GM12878 (cell line): Measurements from ENCODE around the gene DDR2. TPM values are rescaled to one million over a fixed set of nuclear protein-coding genes. Genes with fewer than 3 reads are reported as not detected.

Experiments used
- ATAC-seq: fragments of 200-7000 bp; cut with Tn5 transposase; 3 replicates; pipeline ENCODE4 v1.9.1; 2020; ENCODE audit warnings: mild to moderate bottlenecking, moderate library complexity
- BruUV-seq: library from RNA; stranded (reverse); fragments of 400-500 nt; replicated peaks from 2 replicates; lab custom pipeline; 2021; lab: Mats Ljungman, UMichigan
- CTCF ChIA-PET: fragments of 300-600 bp; sonication (Branson Sonifier 250); formaldehyde crosslinking; extraction: SDS; loops from one replicate; lab custom pipeline; 2021; ENCODE audit warnings: inconsistent platforms; lab: Yijun Ruan, JAX
- POLR2A ChIA-PET: fragments of 350-600 bp; formaldehyde crosslinking; extraction: SDS; loops from one replicate; lab custom pipeline; 2021; ENCODE audit warnings: inconsistent platforms; lab: Charles Lee
- RAD21 ChIA-PET: fragments of 300-600 bp; sonication (Branson Sonifier 250); formaldehyde crosslinking; loops from one replicate; lab custom pipeline; 2023; ENCODE audit warnings: antibody characterized with exemption; ENCODE audit not compliant: unreplicated experiment; lab: Charles Lee
- SMC1A ChIA-PET: fragments of 300-600 bp; sonication (Branson Sonifier 250); formaldehyde crosslinking; loops from one replicate; lab custom pipeline; 2023; ENCODE audit not compliant: unreplicated experiment, uncharacterized antibody; lab: Charles Lee
- DNase-seq: peaks from one replicate; pipeline ENCODE4 v3.0.0-alpha.2; 2011; ENCODE audit warnings: low read depth, low spot score
- FAIRE-seq: peaks from 3 replicates; lab custom pipeline; 2011; peaks lifted over from hg19 to GRCh38; lab: Jason Lieb, UNC
- H2AFZ ChIP-seq: 2 replicates; pipeline ENCODE4 v1.6.0; 2011; ENCODE audit warnings: low read depth, low read length, control low read depth; ENCODE audit not compliant: control insufficient read depth
- H3K27ac ChIP-seq: 2 replicates; pipeline ENCODE4 v1.5.1; 2011; ENCODE audit warnings: control low read depth; ENCODE audit not compliant: control insufficient read depth, insufficient read depth
- H3K27me3 ChIP-seq, 2 experiments: replicated peaks in 1 of 2; 2 replicates each; pipeline versions ENCODE4 v1.6.0 to v1.6.1; 2011; ENCODE audit warnings: low read length in 1 of 2; ENCODE audit not compliant: control insufficient read depth in 2 of 2, insufficient read depth in 2 of 2
- H3K36me3 ChIP-seq, 2 experiments: 2 replicates each; pipeline ENCODE4 v1.5.1; 2011; ENCODE audit warnings: low read length in 1 of 2; ENCODE audit not compliant: control insufficient read depth in 2 of 2, insufficient read depth in 2 of 2
- H3K4me1 ChIP-seq: 2 replicates; pipeline ENCODE4 v1.6.1; 2011; ENCODE audit warnings: mild to moderate bottlenecking, low read length, moderate library complexity, mixed read lengths; ENCODE audit not compliant: control insufficient read depth, insufficient read depth
- H3K4me2 ChIP-seq: 2 replicates; pipeline ENCODE4 v1.6.0; 2011; ENCODE audit warnings: control low read depth; ENCODE audit not compliant: control insufficient read depth, insufficient read depth
- H3K4me3 ChIP-seq: fragments of 200-600 bp; sonication (generic); 2 replicates; pipeline ENCODE4 v1.5.1; 2016
- H3K79me2 ChIP-seq: 2 replicates; pipeline ENCODE4 v1.6.0; 2011; ENCODE audit warnings: low read length; ENCODE audit not compliant: control insufficient read depth, insufficient read depth
- H3K9ac ChIP-seq: 2 replicates; pipeline ENCODE4 v1.8.0; 2011; ENCODE audit warnings: low read length, control low read depth, mixed read lengths; ENCODE audit not compliant: control insufficient read depth, insufficient read depth
- H3K9me3 ChIP-seq: replicated peaks from 3 replicates; pipeline ENCODE4 v1.5.1; 2011; ENCODE audit warnings: mild to moderate bottlenecking, low read length; ENCODE audit not compliant: control insufficient read depth, insufficient read depth
- H4K20me1 ChIP-seq: 2 replicates; pipeline ENCODE4 v1.6.0; 2011; ENCODE audit not compliant: control insufficient read depth, insufficient read depth
- BACH1 ChIP-seq: fragments of 450-650 bp; IDR thresholded peaks from 2 replicates; pipeline ENCODE4 v1.6.1; 2017; ENCODE audit warnings: mild to moderate bottlenecking, borderline replicate concordance
- BMI1 ChIP-seq: fragments of 450-650 bp; IDR thresholded peaks from 2 replicates; pipeline ENCODE4 v1.6.1; 2016; ENCODE audit warnings: mild to moderate bottlenecking, moderate library complexity, borderline replicate concordance
- FOXM1 ChIP-seq: IDR thresholded peaks from 2 replicates; pipeline ENCODE4 v1.6.1; 2012; ENCODE audit warnings: low read depth, mild to moderate bottlenecking, inconsistent platforms, low read length, moderate library complexity
- HCFC1 ChIP-seq: fragments of 150-350 bp; IDR thresholded peaks from 2 replicates; pipeline ENCODE4 v1.6.1; 2014; ENCODE audit warnings: low read length
- HDAC6 ChIP-seq: fragments of 200-600 bp; sonication (generic); IDR thresholded peaks from one replicate; pipeline ENCODE4 v1.8.0; 2017; ENCODE audit warnings: antibody characterized with exemption; ENCODE audit not compliant: unreplicated experiment
- HSF1 ChIP-seq: fragments of 150-350 bp; IDR thresholded peaks from 2 replicates; pipeline ENCODE4 v1.6.1; 2014; ENCODE audit warnings: mild to moderate bottlenecking, low read depth, low read length
- IRF4 ChIP-seq: IDR thresholded peaks from 2 replicates; pipeline ENCODE4 v1.6.1; 2011; ENCODE audit warnings: low read depth, low read length
- MYC ChIP-seq: IDR thresholded peaks from 2 replicates; pipeline ENCODE4 v1.6.1; 2011; ENCODE audit warnings: mild to moderate bottlenecking, low read length, moderate library complexity, inconsistent platforms; ENCODE audit not compliant: insufficient read depth, insufficient replicate concordance, insufficient read length, severe bottlenecking
- PAX8 ChIP-seq: fragments of 450-650 bp; IDR thresholded peaks from 2 replicates; pipeline ENCODE4 v1.6.1; 2017; ENCODE audit warnings: mild to moderate bottlenecking, moderate library complexity
- PML ChIP-seq: IDR thresholded peaks from 2 replicates; pipeline ENCODE4 v1.6.1; 2012; ENCODE audit warnings: low read length, inconsistent platforms
- TAF1 ChIP-seq: IDR thresholded peaks from 2 replicates; pipeline ENCODE4 v1.6.1; 2011; ENCODE audit warnings: mild to moderate bottlenecking, low read depth, low read length, borderline replicate concordance
- YBX1 ChIP-seq: fragments of 450-650 bp; IDR thresholded peaks from 2 replicates; pipeline ENCODE4 v1.6.1; 2016; ENCODE audit warnings: antibody characterized with exemption
- ZNF274 ChIP-seq: IDR thresholded peaks from one replicate; pipeline ENCODE4 v1.8.0; 2011; ENCODE audit not compliant: insufficient read length, insufficient read depth
- WGBS: methylation state at CpG from one replicate; pipeline ENCODE4 v1.1.6; 2016; ENCODE audit warnings: low lambda C conversion rate; ENCODE audit not compliant: insufficient replicate concordance, insufficient coverage; ENCODE audit errors: missing lambda C conversion rate; 5-methylcytosine and 5-hydroxymethylcytosine counted together
- in situ Hi-C: fragments of 300-500 bp; cut with MboI; formaldehyde crosslinking; loops from 9 replicates; pipeline ENCODE4 v1.14.3; 2018; ENCODE audit warnings: mixed read lengths
- intact Hi-C: fragments of 100-400 bp; cut with micrococcal nuclease; formaldehyde crosslinking; loops from one replicate; pipeline ENCODE4 v1.14.2; 2022; ENCODE audit not compliant: unreplicated experiment
- polyA plus RNA-seq, 11 experiments: library from polyadenylated mRNA; depleted of rRNA in 4 of 11; unstranded in 6 of 11; stranded (reverse) in 5 of 11; fragments of >200 nt; fragmentation: Nextera tagmentation in 4 of 11; fragmentation: Illumina TruSeq in 1 of 11; extraction: Ambion mirVana in 4 of 11; extraction: Trizol in 1 of 11; gene quantifications; 1 replicate in 1 of 11; 2 replicates in 10 of 11; pipeline versions ENCODE4 v1.2.1 to v1.2.3, GENCODE V29; 2011 to 2016; ENCODE audit warnings: inconsistent platforms in 2 of 11, missing spikeins in 2 of 11, low read depth in 1 of 11
- total RNA-seq, 4 experiments: library from RNA; depleted of rRNA in 3 of 4; stranded (reverse); fragments of >200 nt in 3 of 4; fragmentation: Illumina TruSeq in 1 of 4; extraction: Trizol in 1 of 4; gene quantifications; 2 replicates each; pipeline versions ENCODE4 v1.2.1 to v1.2.3, GENCODE V29; 2013 to 2021
- TF ChIP-seq, protein P1 (sequence below): fragments of 450-650 bp; IDR thresholded peaks from 2 replicates; pipeline ENCODE4 v1.6.1; 2016; ENCODE audit warnings: mild to moderate bottlenecking

The DDR2 gene
- total and polyA plus RNA-seq, 10 of the 15 experiments (the other 5 are each of a cell fraction or from before 2014, with no cell fraction given), result 1.9 to 8.8 (median 5.5) TPM

- no peaks in the 10 kb centered on the region for H4K20me1 ChIP-seq
- H3K4me2 ChIP-seq, result no peak overlapping the region
- H3K4me3 ChIP-seq, result no peak overlapping the region
- DNase-seq (no peak), FAIRE-seq (no peak), ATAC-seq (no peak)
- H3K4me1 ChIP-seq, result no peaks in the 10 kb centered on the region
- H2AFZ ChIP-seq, result no peak overlapping the region
- no peaks in the 10 kb centered on the region for H3K36me3 ChIP-seq
- no peaks in the 10 kb centered on the region for H3K9me3 ChIP-seq
- 64% methylated on average over 3 of the region's 3 CpGs for WGBS
- no peak overlapping the region for H3K9ac ChIP-seq
- SMC1A ChIA-PET, result interaction anchor here (0.7 to 1.4 kb wide), 5 partner anchors 12 to 36 kb away, joined by 3 to 5 read pairs (median 3); partner anchors contain the start of gene DDR2
- no peaks in the 10 kb centered on the region for H3K79me2 ChIP-seq
- no peak for TF ChIP-seq FOXM1
- TF ChIP-seq BMI1, result peak; percentile 66
- POLR2A ChIA-PET, result interaction anchor here (1.1 kb wide), 1 partner anchor 17 kb away, joined by 4 read pairs; no protein-coding TSS in a partner anchor
- H3K27me3 ChIP-seq, result no peaks in the 10 kb centered on the region
- in situ Hi-C loops, result no loop called here
- CTCF ChIA-PET, result interaction anchor here (0.6 to 1.5 kb wide), 2 partner anchors 9 to 227 kb away, joined by 3 to 4 read pairs; no protein-coding TSS in a partner anchor
- H3K27ac ChIP-seq, result no peak overlapping the region
- RAD21 ChIA-PET, result interaction anchor here (1.0 kb wide), 1 partner anchor 50 kb away, joined by 3 read pairs; no protein-coding TSS in a partner anchor
- BruUV-seq, result no TSS peak
- intact Hi-C loops, result no loop called here
These were observed 17.3 kb downstream of the DDR2 start for GRCh38 chr1:162649583-162649982.

DNA sequence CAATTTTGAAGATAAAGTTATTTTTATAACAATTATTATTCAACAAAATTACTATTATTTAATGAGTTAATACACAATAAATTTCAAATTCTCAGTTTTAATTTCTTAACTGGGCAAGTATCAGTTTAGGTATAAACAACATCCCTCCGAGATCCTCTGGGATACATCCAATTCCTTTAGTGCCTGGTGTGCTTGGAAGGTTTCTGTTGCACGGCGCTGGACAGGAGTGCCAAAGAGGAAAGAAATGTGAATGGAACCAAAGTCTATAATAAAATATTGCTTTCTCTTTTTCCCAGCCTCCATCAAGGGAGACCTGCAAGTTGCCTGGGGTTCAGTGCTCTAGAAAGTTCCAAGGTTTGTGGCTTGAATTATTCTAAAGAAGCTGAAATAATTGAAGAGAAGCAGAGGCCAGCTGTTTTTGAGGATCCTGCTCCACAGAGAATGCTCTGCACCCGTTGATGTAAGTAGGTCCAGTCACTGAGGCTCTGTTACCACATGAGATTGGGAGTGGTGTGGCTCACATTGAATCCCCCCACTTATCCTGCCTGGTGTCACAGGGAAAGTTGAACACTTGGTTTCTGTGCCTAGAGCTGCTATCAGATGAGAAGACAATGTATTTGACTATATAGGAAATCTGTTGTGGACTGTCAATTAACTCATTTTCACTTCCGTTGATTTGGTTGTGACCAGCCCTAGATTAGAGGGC lies 22.8 kb downstream of the DDR2 start:
- FAIRE-seq, result no peak
- ChIA-PET CTCF (no interaction called here), POLR2A (interaction anchor here (1.0 kb wide), 1 partner anchor 14 kb away, joined by 3 read pairs; no protein-coding TSS in a partner anchor), RAD21 (no interaction called here), SMC1A (no interaction called here)
- 79% methylated on average over 5 of the region's 5 CpGs for WGBS
- no peak for ATAC-seq
- Histone ChIP-seq H3K9ac (no peak overlapping the region), H3K4me3 (no peak overlapping the region), H3K4me1 (no peaks in the 10 kb centered on the region), H2AFZ (no peak overlapping the region), H3K27ac (no peak overlapping the region), H3K27me3 (no peaks in the 10 kb centered on the region), H3K9me3 (no peaks in the 10 kb centered on the region), H3K4me2 (no peak overlapping the region), H4K20me1 (no peaks in the 10 kb centered on the region), H3K79me2 (no peaks in the 10 kb centered on the region), H3K36me3 (0 out of 4 replicates have a peak, but pooled peaks cover 0 to 1% of the 10 kb centered on the region in 2 experiments)
- BruUV-seq, result no TSS peak
- intact Hi-C loops, result no loop called here
- in situ Hi-C loops, result no loop called here
- DNase-seq, result no peak
- TF ChIP-seq HDAC6, result no peak
- no peak for TF ChIP-seq FOXM1
- no peak for TF ChIP-seq HSF1
- no peak for TF ChIP-seq ZNF274
- TF ChIP-seq PML, result no peak
- TF ChIP-seq, protein P1, sequence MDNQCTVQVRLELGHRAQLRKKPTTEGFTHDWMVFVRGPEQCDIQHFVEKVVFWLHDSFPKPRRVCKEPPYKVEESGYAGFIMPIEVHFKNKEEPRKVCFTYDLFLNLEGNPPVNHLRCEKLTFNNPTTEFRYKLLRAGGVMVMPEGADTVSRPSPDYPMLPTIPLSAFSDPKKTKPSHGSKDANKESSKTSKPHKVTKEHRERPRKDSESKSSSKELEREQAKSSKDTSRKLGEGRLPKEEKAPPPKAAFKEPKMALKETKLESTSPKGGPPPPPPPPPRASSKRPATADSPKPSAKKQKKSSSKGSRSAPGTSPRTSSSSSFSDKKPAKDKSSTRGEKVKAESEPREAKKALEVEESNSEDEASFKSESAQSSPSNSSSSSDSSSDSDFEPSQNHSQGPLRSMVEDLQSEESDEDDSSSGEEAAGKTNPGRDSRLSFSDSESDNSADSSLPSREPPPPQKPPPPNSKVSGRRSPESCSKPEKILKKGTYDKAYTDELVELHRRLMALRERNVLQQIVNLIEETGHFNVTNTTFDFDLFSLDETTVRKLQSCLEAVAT, result no peak
- TF ChIP-seq PAX8, result no peak
- no peak for TF ChIP-seq BACH1
- no peak for TF ChIP-seq MYC
- no peak for TF ChIP-seq TAF1
- no peak for TF ChIP-seq IRF4
- no peak for TF ChIP-seq HCFC1
- TF ChIP-seq YBX1, result no peak
